Left cardiac atrium (tissue), 4 donors: ENCODE results near the gene STEAP1B. TPM values are rescaled to one million over a fixed set of nuclear protein-coding genes. Genes with fewer than 3 reads are reported as not detected.
"Not testable (repeated sequence)": the region's sequence is repeated elsewhere in the genome, so short reads cannot be mapped to it uniquely, and the experiment has no call there.

Experiments
- ATAC-seq, 2 donors: fragments of 200-7000 bp; cut with Tn5 transposase; one replicate each; pipeline ENCODE4 v1.9.1; 2020; ENCODE audit warnings: mild to moderate bottlenecking in 2 of 2, moderate library complexity in 2 of 2
- DNase-seq: peaks from one replicate; pipeline ENCODE4 v3.0.0-alpha.2; 2020
- intact Hi-C, 2 donors: fragments of 100-400 bp; cut with DNase I; formaldehyde crosslinking; loops; one replicate each; pipeline versions ENCODE4 v1.14.1 to v1.15.1; 2022 to 2023
- total RNA-seq, 2 donors: library from RNA; stranded (reverse); fragmentation: NEBNext Ultra II Directional; extraction: Animal tissue kit (Norgen Biotek cat#: 25700); gene quantifications; one replicate each; pipeline ENCODE4 v1.2.1, GENCODE V29; 2021
- donor health status: DM: no; HTN: yes; CAD: no.
- donor health status: DM: no; HTN: yes; CAD: no; lungs with severe emphysema.
- donor health status: DM: yes; HTN: yes; CAD: no.
- donor health status: Dilated cardiomyopathy.

Gene STEAP1B
- total RNA-seq, 2 donors from 2014 or later: 1.1 to 1.7 TPM

GRCh38 chr7:22441157-22441556, 58.8 kb downstream of the STEAP1B start:
- ATAC-seq (no peak), DNase-seq (no peak)
- intact Hi-C loops: no loop called here

DNA sequence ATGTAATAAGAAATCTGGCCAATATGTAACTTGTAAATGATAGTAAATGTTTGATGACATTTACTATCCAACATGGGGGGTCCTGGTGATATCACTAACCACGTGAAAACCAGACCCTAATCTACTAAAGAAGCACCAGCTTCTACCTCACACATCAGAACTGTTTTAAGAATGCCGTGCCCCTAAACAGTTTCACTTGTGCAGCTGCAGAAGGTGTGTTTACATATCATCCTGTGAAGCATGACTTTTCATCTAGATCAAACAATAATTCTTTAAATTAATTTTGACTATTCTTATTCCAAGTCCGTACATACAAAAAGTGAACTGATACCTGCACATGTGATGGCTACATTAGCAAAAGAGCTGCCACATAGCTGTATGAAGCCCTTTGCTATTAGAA, 61.0 kb downstream of the STEAP1B start:
- ATAC-seq: no peak
- intact Hi-C loops: no loop called here
- DNase-seq: no peak

GRCh38 chr7:22436552-22436951, 63.4 kb downstream of the STEAP1B start:
- intact Hi-C loops, ATAC-seq, DNase-seq: not testable (repeated sequence)

DNA sequence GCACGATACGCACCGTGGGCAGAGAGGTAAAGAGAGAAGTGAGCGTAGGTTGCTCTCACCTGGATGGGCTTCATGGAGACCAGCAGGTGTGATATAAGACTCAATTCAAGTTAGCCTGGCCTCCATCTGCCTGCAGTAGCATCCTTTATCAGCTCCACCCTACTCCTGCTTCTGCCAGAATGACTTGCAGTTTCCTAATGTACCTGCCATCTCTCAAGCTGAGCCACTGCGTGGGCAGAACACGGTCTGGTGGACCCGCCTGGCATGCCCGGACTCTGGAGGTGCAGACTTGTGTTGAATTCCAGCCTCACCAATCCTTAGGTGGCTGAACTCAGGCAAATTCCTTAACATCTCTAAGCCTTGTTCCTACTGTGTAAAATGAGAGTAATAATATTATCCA, 64.3 kb downstream of the STEAP1B start:
- intact Hi-C loops: no loop called here
- DNase-seq (no peak), ATAC-seq (no peak)

DNA sequence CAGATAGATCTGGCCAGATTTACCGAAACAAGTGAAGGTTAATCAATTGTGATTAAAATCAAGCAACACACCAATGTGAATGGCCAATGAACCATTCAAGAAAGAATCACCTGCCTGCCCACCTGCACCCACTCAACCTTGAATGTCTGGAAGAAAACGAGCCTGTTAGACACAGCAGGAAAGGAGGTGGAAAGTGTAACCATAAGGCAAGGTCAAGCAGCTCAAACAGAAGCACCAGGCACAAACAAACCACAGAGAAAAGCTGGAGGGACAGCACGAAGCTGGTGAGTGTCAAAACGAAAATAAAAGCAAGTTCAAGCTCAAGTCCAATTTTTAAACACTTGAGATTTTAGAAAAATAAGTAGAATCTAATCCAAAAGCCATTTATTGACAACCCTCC, 64.9 kb downstream of the STEAP1B start:
- intact Hi-C loops: no loop called here
- DNase-seq (no peak), ATAC-seq (no peak)

GRCh38 chr7:22433710-22434460, 66.1 kb downstream of the STEAP1B start:
- DNase-seq (peak; percentile 28), ATAC-seq (peak; percentile 61 to 68)
- intact Hi-C loops: no loop called here

DNA sequence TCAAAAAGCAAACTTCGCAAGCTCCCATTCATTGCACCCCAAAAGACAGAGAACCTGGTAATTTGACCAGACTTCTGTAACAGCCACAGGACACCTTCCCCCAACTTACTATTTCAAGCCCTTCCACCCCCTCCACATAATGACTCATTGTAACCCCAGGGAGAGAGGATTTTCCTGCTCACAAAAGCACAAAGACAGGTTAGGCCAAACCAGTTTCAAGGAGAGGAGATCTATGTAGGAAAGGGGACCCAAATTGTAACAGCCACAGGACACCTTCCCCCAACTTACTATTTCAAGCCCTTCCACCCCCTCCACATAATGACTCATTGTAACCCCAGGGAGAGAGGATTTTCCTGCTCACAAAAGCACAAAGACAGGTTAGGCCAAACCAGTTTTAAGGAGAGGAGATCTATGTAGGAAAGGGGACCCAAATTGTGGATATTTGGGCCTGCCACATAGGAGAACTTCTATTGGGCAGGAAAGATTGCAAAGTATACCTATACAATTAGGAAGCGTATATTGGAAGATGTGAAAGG, 66.8 kb downstream of the STEAP1B start:
- intact Hi-C loops, ATAC-seq, DNase-seq: not testable (repeated sequence)

DNA sequence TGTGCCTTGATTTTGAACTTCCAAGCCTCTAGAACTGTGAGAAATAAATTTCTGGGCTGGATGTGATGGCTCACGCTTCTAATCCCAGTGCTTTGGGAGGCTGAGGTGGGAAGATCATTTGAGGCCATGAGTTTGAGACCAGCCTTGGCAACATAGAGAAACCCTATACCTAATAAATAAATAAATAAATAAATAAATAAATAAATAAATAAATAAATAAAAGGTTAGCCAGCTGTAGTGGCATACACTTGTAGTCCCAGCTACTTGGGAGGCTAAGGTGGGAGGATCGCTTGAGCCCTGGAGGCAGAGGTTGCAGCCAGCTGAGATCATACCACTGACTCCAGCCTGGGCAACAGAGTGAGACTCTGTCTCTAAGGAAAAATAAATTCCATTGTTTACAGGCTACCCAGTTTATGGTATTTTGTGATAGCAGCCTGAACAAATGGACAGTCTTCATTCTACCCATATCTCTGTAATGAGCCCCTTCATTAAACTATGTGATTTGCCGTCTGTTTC, 67.7 kb downstream of the STEAP1B start:
- intact Hi-C loops: no loop called here
- DNase-seq (no peak), ATAC-seq (no peak)

GRCh38 chr7:22430457-22430856, 69.5 kb downstream of the STEAP1B start:
- DNase-seq (no peak), ATAC-seq (peak in 1 of 2 donors; percentile 62)
- intact Hi-C loops: no loop called here

- DNase-seq (no peak), ATAC-seq (no peak)
- intact Hi-C loops: no loop called here
These were observed 70.6 kb downstream of the STEAP1B start for GRCh38 chr7:22429386-22429785.

- ATAC-seq: no peak
- DNase-seq: no peak
- intact Hi-C loops: no loop called here
These were observed 72.1 kb downstream of the STEAP1B start for GRCh38 chr7:22427855-22428254.

GRCh38 chr7:22427104-22427503, 72.9 kb downstream of the STEAP1B start:
- DNase-seq (no peak), ATAC-seq (no peak)
- intact Hi-C loops: no loop called here

DNA sequence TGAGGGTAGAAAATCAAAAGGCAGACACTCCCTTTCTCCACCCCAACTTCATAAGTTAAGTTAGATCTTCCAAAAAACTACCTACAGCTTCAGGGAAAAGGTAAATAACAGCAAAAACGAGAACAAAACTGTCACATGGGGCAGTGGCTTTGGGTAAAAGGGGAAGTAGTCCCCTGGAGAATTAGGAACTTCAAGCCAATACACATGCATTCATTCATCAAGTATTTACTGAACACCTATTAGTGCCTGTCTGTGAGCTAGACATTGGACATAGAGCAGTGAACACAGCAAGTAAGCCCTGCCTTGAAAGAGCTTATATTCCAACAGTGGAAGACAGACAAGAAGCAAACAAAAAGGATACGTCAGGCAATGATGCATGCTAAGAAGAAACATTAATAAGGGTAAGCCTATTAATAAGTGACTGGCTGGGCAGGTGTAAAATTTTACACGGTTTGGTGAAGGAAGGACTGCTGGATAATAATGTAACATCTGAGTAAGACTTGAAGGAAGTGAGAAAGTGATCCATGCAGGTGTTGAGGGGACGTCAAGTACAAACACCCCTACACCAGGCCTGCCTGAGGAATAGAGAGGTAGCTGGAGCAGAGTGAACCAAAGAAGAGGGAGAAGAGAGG, 73.4 kb downstream of the STEAP1B start:
- intact Hi-C loops: no loop called here
- no peak for DNase-seq
- ATAC-seq: no peak

DNA sequence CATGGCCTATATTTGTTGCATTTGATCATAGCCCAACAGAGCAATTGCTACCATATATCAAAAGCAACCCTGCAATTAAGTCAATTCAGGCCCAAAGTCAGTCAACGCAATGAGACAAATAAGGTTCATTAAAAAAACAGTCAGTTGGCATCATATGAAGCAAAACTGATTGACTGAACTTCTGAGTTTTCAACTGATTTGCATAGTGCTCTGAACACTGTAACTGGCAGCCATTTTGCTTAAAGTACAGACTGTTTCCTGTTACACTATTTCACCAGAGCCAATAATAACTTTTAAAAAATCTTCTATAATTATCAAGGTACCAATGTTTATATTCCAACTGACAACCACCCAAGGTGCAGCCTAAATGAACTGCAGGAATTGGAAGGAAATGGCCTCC, 74.6 kb downstream of the STEAP1B start:
- no peak for ATAC-seq
- no peak for DNase-seq
- intact Hi-C loops: no loop called here

DNA sequence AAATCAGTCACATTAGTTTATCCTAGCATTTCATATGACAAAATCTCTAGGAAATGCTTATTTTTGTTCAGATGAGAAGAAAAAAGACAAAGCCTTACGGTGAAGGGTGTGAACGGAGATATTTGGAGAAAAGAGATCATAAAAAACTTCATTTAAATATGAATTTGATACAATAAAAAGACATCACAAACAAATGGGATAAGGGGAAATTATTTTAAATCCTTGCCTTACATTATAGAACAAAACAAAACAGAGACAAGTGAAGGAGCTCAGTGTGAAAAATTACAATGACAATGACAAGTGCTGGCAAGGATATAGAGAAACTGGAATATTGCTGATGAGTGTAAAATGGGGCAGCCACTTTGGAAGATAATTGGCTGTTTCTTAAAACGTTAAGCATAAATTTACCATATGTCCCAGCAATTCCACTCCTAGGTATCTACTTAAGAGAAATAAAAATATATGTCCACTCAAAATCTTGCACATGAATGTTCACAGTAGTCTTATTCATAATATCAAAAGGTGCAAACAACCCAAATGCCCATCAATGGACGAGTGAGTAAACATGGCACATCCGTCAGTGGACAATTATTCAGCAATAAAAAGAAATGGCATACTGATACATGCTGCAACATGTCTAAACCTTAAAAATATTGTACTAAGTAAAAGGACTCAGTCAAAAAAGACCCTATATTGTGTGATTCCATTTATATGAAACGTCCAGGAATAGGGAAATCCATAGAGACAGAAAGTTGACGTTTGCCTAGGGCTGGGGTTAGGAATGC, 77.0 kb downstream of the STEAP1B start:
- DNase-seq: no peak
- ATAC-seq: no peak
- intact Hi-C loops: no loop called here

DNA sequence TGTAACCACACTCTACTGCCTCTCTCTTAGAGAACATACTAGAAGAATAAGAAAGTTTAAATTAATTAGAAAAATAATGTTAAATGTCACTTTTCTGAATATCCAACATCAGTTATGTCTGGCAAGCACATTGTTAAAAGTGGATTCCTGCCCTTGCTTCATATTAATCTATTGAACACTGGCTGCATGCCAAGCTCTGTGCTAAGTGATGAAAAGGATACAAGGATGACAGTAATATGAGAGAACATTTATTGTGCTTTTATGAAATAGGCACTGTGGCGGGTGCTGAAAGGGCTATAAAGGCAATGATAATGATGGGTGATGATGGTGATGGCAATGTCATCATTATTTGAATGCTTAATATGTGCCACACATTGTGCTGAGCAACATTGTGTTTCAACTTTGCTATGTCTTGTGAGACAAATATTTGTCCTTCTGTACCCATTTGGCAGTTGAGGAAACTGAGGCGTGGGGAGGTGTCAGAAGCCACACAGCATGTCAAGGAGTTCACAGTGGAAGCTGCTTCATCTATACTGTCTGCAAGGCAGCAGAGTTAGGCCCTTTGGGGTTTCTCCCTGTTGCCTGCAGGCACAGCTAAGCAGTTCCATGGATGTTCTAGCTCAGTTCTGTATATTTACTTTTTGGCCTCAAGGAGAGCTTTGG, 78.9 kb downstream of the STEAP1B start:
- no peak for DNase-seq
- intact Hi-C loops: no loop called here
- no peak for ATAC-seq

DNA sequence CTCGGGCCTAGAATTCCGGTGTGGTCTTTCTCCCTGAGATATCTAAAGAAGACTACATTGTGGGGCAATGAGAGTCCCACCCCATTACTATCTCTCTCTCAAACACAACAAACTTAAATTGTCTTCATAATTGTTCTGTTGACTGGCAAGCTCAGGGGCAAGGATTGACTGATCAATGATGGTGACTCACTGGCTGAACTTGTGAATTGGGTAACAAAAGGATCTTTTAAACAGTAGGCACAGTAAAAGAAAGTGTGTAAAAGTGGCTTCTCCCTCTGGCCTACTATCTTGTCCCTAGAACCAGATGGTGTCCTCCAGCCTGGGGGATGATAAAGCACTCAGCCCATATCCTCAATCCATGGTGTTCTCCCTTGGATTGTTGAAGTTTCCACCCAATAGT, 80.0 kb downstream of the STEAP1B start:
- intact Hi-C loops: no loop called here
- DNase-seq (no peak), ATAC-seq (no peak)

- intact Hi-C loops: no loop called here
- DNase-seq (no peak), ATAC-seq (no peak)
These were observed 80.5 kb downstream of the STEAP1B start for GRCh38 chr7:22419488-22419887.
